H1 (cell line): ENCODE measurements around the gene GAMT. TPM values are rescaled to one million over a fixed set of nuclear protein-coding genes. Genes with fewer than 3 reads are reported as not detected.

ENCODE experiments used
- CTCF ChIA-PET: fragments of 300-600 bp; sonication (Branson Sonifier 250); formaldehyde crosslinking; loops from one replicate; lab custom pipeline; 2021; ENCODE audit not compliant: partially characterized antibody; lab: Charles Lee
- POLR2A ChIA-PET: fragments of 300-600 bp; sonication (Branson Sonifier 250); formaldehyde crosslinking; loops from one replicate; lab custom pipeline; 2021; ENCODE audit warnings: inconsistent platforms; ENCODE audit not compliant: partially characterized antibody; lab: Charles Lee
- DNase-seq, 2 experiments: peaks; one replicate each; pipeline versions ENCODE4 v3.0.0 to v3.0.0-alpha.2; 2010 to 2022; ENCODE audit warnings: low spot score in 2 of 2, low read depth in 1 of 2, mixed read lengths in 1 of 2
- FAIRE-seq: peaks from 2 replicates; lab custom pipeline; 2011; peaks lifted over from hg19 to GRCh38; lab: Jason Lieb, UNC
- H2AFZ ChIP-seq: 2 replicates; pipeline ENCODE4 v1.8.1; 2012; ENCODE audit warnings: low read length, inconsistent platforms
- H2AK5ac ChIP-seq: 2 replicates; pipeline ENCODE4 v1.6.1; 2013; ENCODE audit warnings: low read depth, low read length
- H2BK120ac ChIP-seq: replicated peaks from 2 replicates; pipeline ENCODE3; 2013; ENCODE audit warnings: low read depth, low read length, inconsistent platforms
- H2BK12ac ChIP-seq: 2 replicates; pipeline ENCODE4 v1.6.1; 2013; ENCODE audit warnings: low read depth, low read length
- H2BK15ac ChIP-seq: 2 replicates; pipeline ENCODE4 v1.6.1; 2013; ENCODE audit warnings: low read length
- H2BK20ac ChIP-seq: 2 replicates; pipeline ENCODE4 v1.6.1; 2013; ENCODE audit warnings: low read length
- H2BK5ac ChIP-seq: 2 replicates; pipeline ENCODE4 v1.6.1; 2013; ENCODE audit warnings: low read depth, low read length
- H3K14ac ChIP-seq: 2 replicates; pipeline ENCODE4 v1.6.1; 2013; ENCODE audit warnings: inconsistent platforms; ENCODE audit not compliant: insufficient read length
- H3K18ac ChIP-seq: 2 replicates; pipeline ENCODE4 v1.6.1; 2013; ENCODE audit warnings: low read length; ENCODE audit errors: extremely low read depth
- H3K23ac ChIP-seq: 2 replicates; pipeline ENCODE4 v1.6.1; 2013; ENCODE audit warnings: inconsistent platforms; ENCODE audit not compliant: insufficient read length
- H3K23me2 ChIP-seq: 2 replicates; pipeline ENCODE4 v1.6.1; 2013; ENCODE audit warnings: low read depth, low read length
- H3K27ac ChIP-seq: 2 replicates; pipeline ENCODE4 v1.6.1; 2011; ENCODE audit warnings: low read depth, low read length, inconsistent platforms
- H3K27me3 ChIP-seq, 4 experiments: replicated peaks in 1 of 4; 1 replicate in 1 of 4; 2 replicates in 3 of 4; pipeline versions ENCODE4 v1.6.1 to v1.8.1; 2011 to 2013; ENCODE audit warnings: low read length in 3 of 4, mild to moderate bottlenecking in 3 of 4, inconsistent platforms in 2 of 4, mixed read lengths in 2 of 4, moderate library complexity in 1 of 4; ENCODE audit not compliant: control insufficient read depth in 3 of 4, insufficient read depth in 3 of 4; ENCODE audit errors: extremely low read depth in 1 of 4
- H3K36me3 ChIP-seq, 4 experiments: 2 replicates each; pipeline versions ENCODE4 v1.6.1 to v1.8.1; 2011 to 2013; ENCODE audit warnings: mild to moderate bottlenecking in 4 of 4, low read length in 3 of 4, moderate library complexity in 2 of 4, control low read depth in 1 of 4, inconsistent platforms in 1 of 4; ENCODE audit not compliant: insufficient read depth in 4 of 4, control insufficient read depth in 2 of 4
- H3K4ac ChIP-seq: replicated peaks from 2 replicates; pipeline ENCODE3; 2013; ENCODE audit warnings: low read length, low read depth, mixed read lengths, inconsistent platforms; ENCODE audit not compliant: insufficient read length
- H3K4me1 ChIP-seq, 4 experiments: replicated peaks in 1 of 4; 1 replicate in 1 of 4; 2 replicates in 3 of 4; pipeline versions ENCODE4 v1.6.1 to v1.8.1; 2011 to 2013; ENCODE audit warnings: low read length in 3 of 4, inconsistent platforms in 2 of 4, mixed read lengths in 1 of 4; ENCODE audit not compliant: insufficient read depth in 4 of 4, control insufficient read depth in 3 of 4
- H3K4me2 ChIP-seq, 2 experiments: 2 replicates each; pipeline versions ENCODE4 v1.6.1 to v1.8.1; 2011 to 2013; ENCODE audit warnings: low read depth in 2 of 2, low read length in 2 of 2, control low read depth in 1 of 2, inconsistent platforms in 1 of 2, mild to moderate bottlenecking in 1 of 2; ENCODE audit not compliant: insufficient read depth in 1 of 2
- H3K4me3 ChIP-seq, 4 experiments: fragments of 200-600, 300-600 bp in 1 of 4; sonication (generic), shearing (Covaris generic), sonication (Bioruptor Twin) in 1 of 4; 2 replicates each; pipeline versions ENCODE4 v1.5.1 to v1.8.1; 2011 to 2016; ENCODE audit warnings: low read length in 4 of 4, low read depth in 3 of 4, control low read depth in 2 of 4, inconsistent platforms in 2 of 4, mild to moderate bottlenecking in 2 of 4, mixed read lengths in 1 of 4, moderate library complexity in 1 of 4; ENCODE audit not compliant: insufficient read depth in 2 of 4; ENCODE audit errors: extremely low read depth in 1 of 4
- H3K56ac ChIP-seq: replicated peaks from 2 replicates; pipeline ENCODE3; 2013; ENCODE audit warnings: low read depth, mild to moderate bottlenecking, mixed read lengths, low read length, inconsistent platforms; ENCODE audit not compliant: insufficient read length
- H3K79me1 ChIP-seq: 2 replicates; pipeline ENCODE4 v1.6.1; 2013; ENCODE audit warnings: low read depth, low read length, control low read depth
- H3K79me2 ChIP-seq, 2 experiments: 2 replicates each; pipeline versions ENCODE4 v1.6.1 to v1.8.1; 2012 to 2013; ENCODE audit warnings: low read length in 2 of 2, mild to moderate bottlenecking in 2 of 2, inconsistent platforms in 1 of 2; ENCODE audit not compliant: insufficient read depth in 2 of 2, control insufficient read depth in 1 of 2
- H3K9ac ChIP-seq, 4 experiments: replicated peaks in 1 of 4; 1 replicate in 1 of 4; 2 replicates in 3 of 4; pipeline versions ENCODE4 v1.6.1 to v1.8.1; 2011 to 2013; ENCODE audit warnings: low read depth in 3 of 4, low read length in 3 of 4, control low read depth in 2 of 4, mild to moderate bottlenecking in 2 of 4, moderate library complexity in 2 of 4, inconsistent platforms in 1 of 4; ENCODE audit errors: extremely low read depth in 1 of 4
- H3K9me3 ChIP-seq, 2 experiments: 2 replicates each; pipeline versions ENCODE4 v1.6.1 to v1.8.1; 2012 to 2013; ENCODE audit warnings: mild to moderate bottlenecking in 2 of 2, moderate library complexity in 2 of 2, control low read depth in 1 of 2, inconsistent platforms in 1 of 2, low read depth in 1 of 2, low read length in 1 of 2, mixed read lengths in 1 of 2; ENCODE audit not compliant: insufficient read depth in 2 of 2
- H4K20me1 ChIP-seq, 2 experiments: replicated peaks in 1 of 2; 2 replicates each; pipeline versions ENCODE3 to v1.8.1; 2011 to 2013; ENCODE audit warnings: inconsistent platforms in 2 of 2, low read length in 2 of 2, mild to moderate bottlenecking in 1 of 2; ENCODE audit not compliant: insufficient read depth in 2 of 2, control insufficient read depth in 1 of 2
- H4K5ac ChIP-seq: 2 replicates; pipeline ENCODE4 v1.6.1; 2013; ENCODE audit warnings: low read length, low read depth, mixed read lengths, inconsistent platforms; ENCODE audit not compliant: insufficient read length
- H4K8ac ChIP-seq: 2 replicates; pipeline ENCODE4 v1.8.0; 2013; ENCODE audit warnings: mild to moderate bottlenecking, moderate library complexity, low read length, inconsistent platforms; ENCODE audit not compliant: insufficient read depth; ENCODE audit errors: extremely low read depth
- H4K91ac ChIP-seq: replicated peaks from 2 replicates; pipeline ENCODE3; 2013; ENCODE audit warnings: low read length, mixed read lengths, inconsistent platforms; ENCODE audit not compliant: insufficient read length
- BACH1 ChIP-seq: IDR thresholded peaks from 2 replicates; pipeline ENCODE4 v1.6.1; 2012; ENCODE audit warnings: low read length, improper control_type of control experiment
- HDAC6 ChIP-seq: IDR thresholded peaks from one replicate; pipeline ENCODE4 v1.7.1; 2012; ENCODE audit warnings: low read depth, mild to moderate bottlenecking, inconsistent platforms, low read length, moderate library complexity
- RAD21 ChIP-seq, 2 experiments: IDR thresholded peaks in 1 of 2; conservative IDR thresholded peaks in 1 of 2; 2 replicates each; pipeline ENCODE4 v1.6.1; 2011; ENCODE audit warnings: low read depth in 2 of 2, low read length in 2 of 2, improper control_type of control experiment in 1 of 2, inconsistent platforms in 1 of 2, mild to moderate bottlenecking in 1 of 2, moderate library complexity in 1 of 2
- WGBS, 2 experiments: shearing (Covaris generic) in 1 of 2; methylation state at CpG; one replicate each; pipeline versions ENCODE4 v1.1.6 to v1.1.7; 2013 to 2015; ENCODE audit warnings: low lambda C conversion rate in 2 of 2, mixed read lengths in 2 of 2, inconsistent platforms in 1 of 2, low coverage in 1 of 2, missing lambda C conversion rate in 1 of 2; ENCODE audit not compliant: insufficient replicate concordance in 2 of 2, insufficient coverage in 1 of 2, insufficient read length in 1 of 2; ENCODE audit errors: extremely low coverage in 1 of 2, missing lambda C conversion rate in 1 of 2; 5-methylcytosine and 5-hydroxymethylcytosine counted together
- long read RNA-seq, 2 experiments: library from RNA in 1 of 2; library from capped mRNA in 1 of 2; stranded (forward); transcript quantifications; one replicate each; pipeline ENCODE4 v2.0.0, GENCODE V29; 2021; ENCODE audit warnings: inconsistent platforms in 1 of 2
- polyA minus RNA-seq, 3 experiments: library from RNA; depleted of rRNA, polyadenylated mRNA; stranded (reverse); fragments of >200 nt; gene quantifications; 1 replicate in 2 of 3; 2 replicates in 1 of 3; pipeline ENCODE4 v1.2.3, GENCODE V29; 2011
- polyA plus RNA-seq, 7 experiments: library from polyadenylated mRNA; depleted of rRNA in 3 of 7; stranded (reverse) in 5 of 7; unstranded in 2 of 7; fragments of >200 nt in 5 of 7; fragments of 200-250 nt in 2 of 7; gene quantifications; 1 replicate in 5 of 7; 2 replicates in 1 of 7; 4 replicates in 1 of 7; pipeline versions ENCODE4 v1.2.1 to v1.2.3, GENCODE V29; 2011 to 2013; ENCODE audit warnings: missing spikeins in 2 of 7, mixed read lengths in 2 of 7
- total RNA-seq: library from RNA; stranded (reverse); fragmentation: NEBNext Ultra II Directional; extraction: Animal tissue kit (Norgen Biotek cat#: 25700); gene quantifications from 2 replicates; pipeline ENCODE4 v1.2.1, GENCODE V29; 2021
- TF ChIP-seq, protein P1 (sequence below), 3 experiments: IDR thresholded peaks; 1 replicate in 2 of 3; 2 replicates in 1 of 3; pipeline versions ENCODE4 v1.5.1 to v1.6.1; 2011; ENCODE audit warnings: low read length in 3 of 3, mild to moderate bottlenecking in 3 of 3, inconsistent platforms in 2 of 3, low read depth in 1 of 3, moderate library complexity in 1 of 3; ENCODE audit not compliant: insufficient read depth in 1 of 3; ENCODE audit errors: control extremely low read depth in 1 of 3

The GAMT gene
- total RNA-seq (17.2 TPM in 2 replicates), polyA plus RNA-seq (2011; rRNA removed) (35.6 and 45.3 TPM in 2 replicates), polyA minus RNA-seq (2011; rRNA and poly(A)+ RNA removed) (9.2 and 9.5 TPM in 2 replicates)
- 29.1 TPM for polyA plus RNA-seq (2011; cell fraction: cytosol; rRNA removed)
- polyA plus RNA-seq (2011; cell fraction: nucleus; rRNA removed) = 28.0 TPM
- 12.3 to 28.3 TPM (median 23.6 TPM) in 4 replicates for polyA plus RNA-seq (2012, experiment 1 of 2)
- polyA plus RNA-seq (2012, experiment 2 of 2) = 21.6 TPM
- polyA plus RNA-seq (2013, experiment 1 of 2) = 17.8 TPM
- 16.9 TPM for polyA plus RNA-seq (2013, experiment 2 of 2)
- polyA minus RNA-seq (2011; cell fraction: cytosol; rRNA and poly(A)+ RNA removed) = 12.3 TPM
- polyA minus RNA-seq (2011; cell fraction: nucleus; rRNA and poly(A)+ RNA removed) = 10.1 TPM
- long read RNA-seq, experiment 1, transcript GAMT-201 (6 exons, 1,121 nt) = major isoform, 14 of 20 reads
- long read RNA-seq, experiment 1, partial matches to known transcripts = 2 of 20 reads
- long read RNA-seq, experiment 1, other reads (novel, unspliced or antisense) = 3 of 20 reads
- long read RNA-seq, experiment 2 = 0 reads

DNA sequence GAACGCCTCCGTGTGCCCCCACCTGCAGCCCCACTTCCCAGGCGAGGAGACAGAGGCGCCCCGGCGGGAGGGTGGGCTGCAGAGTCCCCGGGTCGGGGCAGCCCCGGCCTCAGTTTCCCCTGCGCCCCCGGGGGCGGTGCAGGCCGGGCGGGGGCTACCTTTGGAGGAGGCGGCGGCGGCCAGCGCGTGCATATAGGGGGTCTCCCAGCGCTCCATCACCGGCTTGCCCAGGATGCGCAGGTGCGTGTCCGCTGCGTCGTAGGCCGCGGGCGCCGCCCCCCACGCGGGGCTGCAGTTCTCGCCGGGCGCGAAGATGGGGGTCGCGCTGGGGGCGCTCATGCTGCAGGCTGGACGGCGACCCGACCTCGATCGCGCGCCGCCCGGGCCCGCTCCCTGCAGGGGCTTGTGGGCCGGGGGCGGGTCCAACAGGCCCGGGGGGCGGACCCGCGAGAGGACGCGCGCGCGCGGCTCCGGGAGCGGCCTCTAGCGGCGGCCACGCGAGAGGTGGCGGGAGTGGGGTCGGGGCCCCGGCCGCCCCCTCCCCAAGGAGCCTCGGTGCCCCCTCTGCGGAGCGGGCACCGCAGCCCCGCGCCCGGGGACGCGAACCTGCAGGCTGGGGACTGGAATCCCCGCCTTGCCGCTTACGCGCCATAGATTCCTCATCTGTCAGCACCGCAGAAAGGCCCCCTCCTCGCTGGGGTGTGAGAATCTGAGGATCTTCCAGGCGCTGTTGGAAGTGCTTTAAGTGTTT lies at the start of gene GAMT:
TSS of gene GAMT (minus strand) at position 405 of the 751 bp plus-strand sequence. CDS start at position 339, 66 bp downstream.
- ChIA-PET POLR2A (interaction anchor here (1.0 kb wide), 2 partner anchors 10 to 26 kb away, joined by 3 read pairs; no protein-coding TSS in a partner anchor), CTCF (no interaction called here)
- no peak within 1 kb of the TSS for H4K91ac ChIP-seq
- DNase-seq = no peak
- no peak within 1 kb of the TSS for H3K27ac ChIP-seq
- H3K4me1 ChIP-seq = peaks cover 0 to 8% (median 5%) of the 10 kb centered on the region in 4 experiments; a peak in 5 of 7 replicates
- no peak within 1 kb of the TSS; the same call in 1 of the 2 replicates for H2AFZ ChIP-seq
- no peaks in the 10 kb centered on the region for H3K9me3 ChIP-seq
- no peak within 1 kb of the TSS for H3K4ac ChIP-seq
- H2BK12ac ChIP-seq = peak within 1 kb of the TSS; percentile 17; the same call in 1 of the 2 replicates
- peaks cover 0 to 2% (median 0%) of the 10 kb centered on the region in 4 experiments; a peak in 2 of 7 replicates for H3K27me3 ChIP-seq
- H2BK20ac ChIP-seq = no peak within 1 kb of the TSS
- no peaks in the 10 kb centered on the region; the same call in 1 of the 2 replicates for H3K79me1 ChIP-seq
- peak within 1 kb of the TSS; percentile 76 to 83 for H3K4me2 ChIP-seq
- H2BK15ac ChIP-seq = no peak within 1 kb of the TSS
- no peak for FAIRE-seq
- H3K36me3 ChIP-seq = no peaks in the 10 kb centered on the region
- peak within 1 kb of the TSS; percentile 19; the same call in 1 of the 2 replicates for H3K18ac ChIP-seq
- H4K5ac ChIP-seq = peak within 1 kb of the TSS; percentile 19
- H4K8ac ChIP-seq = peak within 1 kb of the TSS; percentile 51
- H4K20me1 ChIP-seq = peaks cover 0 to 2% of the 10 kb centered on the region in 2 experiments
- WGBS, 2 experiments = 5% methylated on average over 50 of the region's 87 CpGs; no CpG with 5 or more reads in 1 of the 2 experiments
- no peak within 1 kb of the TSS for H3K56ac ChIP-seq
- H3K4me3 ChIP-seq = peak within 1 kb of the TSS; percentile 51 to 81 (median 62)
- peak within 1 kb of the TSS in 2 of 4 experiments; percentile 39 to 42; a peak in 3 of 7 replicates for H3K9ac ChIP-seq
- no peak within 1 kb of the TSS for H3K14ac ChIP-seq
- H2AK5ac ChIP-seq = peak within 1 kb of the TSS; percentile 86; the same call in 1 of the 2 replicates
- no peak within 1 kb of the TSS for H3K23ac ChIP-seq
- 0 out of 2 replicates have a peak within 1 kb of the TSS, but pooled peaks have one; percentile 5 for H2BK5ac ChIP-seq
- no peak within 1 kb of the TSS for H2BK120ac ChIP-seq
- peaks cover 3% of the 10 kb centered on the region; the same call in 1 of the 2 replicates for H3K23me2 ChIP-seq
- H3K79me2 ChIP-seq = no peaks in the 10 kb centered on the region
- TF ChIP-seq, protein P1, sequence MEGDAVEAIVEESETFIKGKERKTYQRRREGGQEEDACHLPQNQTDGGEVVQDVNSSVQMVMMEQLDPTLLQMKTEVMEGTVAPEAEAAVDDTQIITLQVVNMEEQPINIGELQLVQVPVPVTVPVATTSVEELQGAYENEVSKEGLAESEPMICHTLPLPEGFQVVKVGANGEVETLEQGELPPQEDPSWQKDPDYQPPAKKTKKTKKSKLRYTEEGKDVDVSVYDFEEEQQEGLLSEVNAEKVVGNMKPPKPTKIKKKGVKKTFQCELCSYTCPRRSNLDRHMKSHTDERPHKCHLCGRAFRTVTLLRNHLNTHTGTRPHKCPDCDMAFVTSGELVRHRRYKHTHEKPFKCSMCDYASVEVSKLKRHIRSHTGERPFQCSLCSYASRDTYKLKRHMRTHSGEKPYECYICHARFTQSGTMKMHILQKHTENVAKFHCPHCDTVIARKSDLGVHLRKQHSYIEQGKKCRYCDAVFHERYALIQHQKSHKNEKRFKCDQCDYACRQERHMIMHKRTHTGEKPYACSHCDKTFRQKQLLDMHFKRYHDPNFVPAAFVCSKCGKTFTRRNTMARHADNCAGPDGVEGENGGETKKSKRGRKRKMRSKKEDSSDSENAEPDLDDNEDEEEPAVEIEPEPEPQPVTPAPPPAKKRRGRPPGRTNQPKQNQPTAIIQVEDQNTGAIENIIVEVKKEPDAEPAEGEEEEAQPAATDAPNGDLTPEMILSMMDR (IDR thresholded peaks at IDR 0.05; ENCODE audit: control extremely low read depth in 1 of 3, insufficient read depth in 1 of 3, low read depth in 1 of 3, low read length in 3 of 3) = peak in 1 of 3 experiments; percentile 31; a peak in 2 of 4 replicates
- TF ChIP-seq HDAC6 = no peak
- TF ChIP-seq RAD21 (IDR thresholded peaks at IDR 0.05 in 1 of 2, conservative IDR thresholded peaks at IDR 0.05 in 1 of 2; ENCODE audit: low read depth in 2 of 2, low read length in 2 of 2) = 0 out of 4 replicates have a peak, but pooled peaks of 1 of the 2 experiments have one; percentile 6
- peak; percentile 75 for TF ChIP-seq BACH1
